Vagina (tissue), 2 donors: ENCODE results near the gene SLC5A10.

ENCODE experiments used
- POLR2AphosphoS5 ChIP-seq, 2 donors: sonication (generic); formaldehyde crosslinking; IDR thresholded peaks; one replicate each; pipeline ENCODE4 v1.9.0; 2017; ENCODE audit warnings: antibody characterized with exemption in 2 of 2, mild to moderate bottlenecking in 2 of 2, low read depth in 1 of 2; ENCODE audit not compliant: insufficient read depth in 1 of 2
- TF ChIP-seq, protein P1 (sequence below), 3 experiments: fragments of 450-650 bp in 2 of 3; fragments of 200-600 bp in 1 of 3; sonication (generic) in 1 of 3; IDR thresholded peaks; one replicate each; pipeline ENCODE4 v1.5.1; 2017 to 2019; ENCODE audit warnings: antibody characterized with exemption in 3 of 3, mild to moderate bottlenecking in 2 of 3, moderate library complexity in 2 of 3

DNA sequence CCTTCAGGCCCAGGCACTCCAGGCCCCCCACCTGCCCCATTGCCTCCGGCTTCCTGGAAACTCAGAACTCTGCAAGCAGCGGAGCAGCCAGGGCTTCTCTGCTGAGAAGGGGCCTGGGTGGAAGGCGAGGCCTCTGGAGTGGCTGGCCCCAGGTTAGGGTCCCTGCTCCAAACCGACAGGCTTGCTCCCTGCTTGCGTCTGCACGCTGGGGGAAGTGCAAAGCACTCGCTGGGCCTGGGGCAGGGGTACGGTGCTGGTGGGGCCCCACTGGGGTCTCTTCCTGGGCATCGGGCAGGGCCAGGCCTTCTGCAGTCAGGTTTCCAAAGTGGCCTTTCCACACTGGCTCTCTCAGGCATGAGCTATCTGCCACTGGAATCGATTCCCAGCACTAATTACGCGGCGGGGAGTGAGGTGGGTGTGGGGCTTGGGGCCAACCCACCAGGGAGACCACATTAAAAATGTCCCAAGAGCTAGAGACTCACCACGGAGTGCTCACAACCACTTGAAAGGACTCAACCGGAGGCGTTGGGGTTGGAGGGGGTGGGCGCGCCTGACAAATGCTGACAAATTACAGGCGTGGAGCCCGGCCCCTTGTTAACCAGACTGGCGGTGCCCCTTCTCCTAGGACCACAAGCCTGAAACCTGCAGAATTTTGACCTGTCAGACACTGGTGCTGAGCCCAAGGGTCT, 34.7 kb downstream of the SLC5A10 start:
- no peak for TF ChIP-seq POLR2AphosphoS5 (IDR thresholded peaks at IDR 0.05; ENCODE audit: insufficient read depth in 1 of 2, low read depth in 1 of 2)
- TF ChIP-seq, protein P1, sequence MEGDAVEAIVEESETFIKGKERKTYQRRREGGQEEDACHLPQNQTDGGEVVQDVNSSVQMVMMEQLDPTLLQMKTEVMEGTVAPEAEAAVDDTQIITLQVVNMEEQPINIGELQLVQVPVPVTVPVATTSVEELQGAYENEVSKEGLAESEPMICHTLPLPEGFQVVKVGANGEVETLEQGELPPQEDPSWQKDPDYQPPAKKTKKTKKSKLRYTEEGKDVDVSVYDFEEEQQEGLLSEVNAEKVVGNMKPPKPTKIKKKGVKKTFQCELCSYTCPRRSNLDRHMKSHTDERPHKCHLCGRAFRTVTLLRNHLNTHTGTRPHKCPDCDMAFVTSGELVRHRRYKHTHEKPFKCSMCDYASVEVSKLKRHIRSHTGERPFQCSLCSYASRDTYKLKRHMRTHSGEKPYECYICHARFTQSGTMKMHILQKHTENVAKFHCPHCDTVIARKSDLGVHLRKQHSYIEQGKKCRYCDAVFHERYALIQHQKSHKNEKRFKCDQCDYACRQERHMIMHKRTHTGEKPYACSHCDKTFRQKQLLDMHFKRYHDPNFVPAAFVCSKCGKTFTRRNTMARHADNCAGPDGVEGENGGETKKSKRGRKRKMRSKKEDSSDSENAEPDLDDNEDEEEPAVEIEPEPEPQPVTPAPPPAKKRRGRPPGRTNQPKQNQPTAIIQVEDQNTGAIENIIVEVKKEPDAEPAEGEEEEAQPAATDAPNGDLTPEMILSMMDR (IDR thresholded peaks at IDR 0.05): no peak
